GM13976 (cell line): ENCODE results near the gene SRPK3.

Experiments used
- DNase-seq: peaks from one replicate; pipeline ENCODE4 v3.0.0; 2012; ENCODE audit warnings: low spot score
- in situ Hi-C: fragments of 300-500 bp; cut with MboI; formaldehyde crosslinking; loops from one replicate; pipeline ENCODE4 v1.12.0; 2022; ENCODE audit warnings: low sequenced_read_pairs, mixed read lengths, inconsistent platforms; ENCODE audit not compliant: unreplicated experiment
- TF ChIP-seq, protein P1 (sequence below): IDR thresholded peaks from 2 replicates; pipeline ENCODE4 v1.5.1; 2012; ENCODE audit warnings: borderline replicate concordance, mild to moderate bottlenecking; ENCODE audit not compliant: insufficient read depth; ENCODE audit errors: extremely low read depth, missing control alignments, control extremely low read depth

Gene SRPK3

DNA sequence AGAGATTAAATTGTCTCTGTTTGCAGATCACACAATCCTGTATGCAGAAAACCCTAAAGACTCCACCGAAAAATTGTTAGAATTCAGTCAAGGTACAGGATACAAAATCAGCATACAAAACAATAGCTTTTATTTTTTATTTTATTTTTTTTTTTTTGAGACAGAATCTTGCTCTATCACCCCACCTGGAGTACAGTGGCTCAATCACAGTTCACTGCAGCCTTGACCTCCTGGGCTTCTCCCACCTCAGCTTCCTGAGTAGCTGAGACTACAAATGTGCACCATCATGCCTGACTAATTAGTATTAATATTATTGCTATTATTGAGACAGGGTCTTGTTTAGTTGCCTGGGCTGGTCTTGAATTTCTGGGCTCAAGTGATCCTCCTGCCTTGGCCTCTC is 25.7 kb upstream of the SRPK3 start:
- DNase-seq = no peak
- TF ChIP-seq, protein P1, sequence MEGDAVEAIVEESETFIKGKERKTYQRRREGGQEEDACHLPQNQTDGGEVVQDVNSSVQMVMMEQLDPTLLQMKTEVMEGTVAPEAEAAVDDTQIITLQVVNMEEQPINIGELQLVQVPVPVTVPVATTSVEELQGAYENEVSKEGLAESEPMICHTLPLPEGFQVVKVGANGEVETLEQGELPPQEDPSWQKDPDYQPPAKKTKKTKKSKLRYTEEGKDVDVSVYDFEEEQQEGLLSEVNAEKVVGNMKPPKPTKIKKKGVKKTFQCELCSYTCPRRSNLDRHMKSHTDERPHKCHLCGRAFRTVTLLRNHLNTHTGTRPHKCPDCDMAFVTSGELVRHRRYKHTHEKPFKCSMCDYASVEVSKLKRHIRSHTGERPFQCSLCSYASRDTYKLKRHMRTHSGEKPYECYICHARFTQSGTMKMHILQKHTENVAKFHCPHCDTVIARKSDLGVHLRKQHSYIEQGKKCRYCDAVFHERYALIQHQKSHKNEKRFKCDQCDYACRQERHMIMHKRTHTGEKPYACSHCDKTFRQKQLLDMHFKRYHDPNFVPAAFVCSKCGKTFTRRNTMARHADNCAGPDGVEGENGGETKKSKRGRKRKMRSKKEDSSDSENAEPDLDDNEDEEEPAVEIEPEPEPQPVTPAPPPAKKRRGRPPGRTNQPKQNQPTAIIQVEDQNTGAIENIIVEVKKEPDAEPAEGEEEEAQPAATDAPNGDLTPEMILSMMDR = no peak
- in situ Hi-C loops = no loop called here

DNA sequence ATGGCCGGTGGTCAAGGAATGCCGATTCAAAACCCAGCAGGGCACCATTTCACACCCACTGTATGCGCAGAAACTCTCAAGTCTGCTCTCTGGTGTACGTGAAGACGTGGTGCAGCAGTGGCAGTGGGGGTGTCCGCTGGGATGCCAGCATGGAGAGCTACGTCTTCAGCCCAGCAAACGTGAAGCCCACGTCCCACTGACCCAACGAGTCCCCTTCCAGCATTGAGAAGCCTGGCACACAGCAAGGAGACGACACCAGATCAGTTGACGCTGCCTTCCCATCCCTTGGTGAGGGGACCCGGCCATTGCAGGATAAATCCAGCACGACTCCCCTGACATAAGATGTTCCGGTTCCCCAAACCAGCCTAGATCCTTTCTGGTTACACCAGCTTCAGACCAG is 19.0 kb upstream of the SRPK3 start:
- in situ Hi-C loops = no loop called here
- no peak for DNase-seq
- TF ChIP-seq, protein P1 = no peak

DNA sequence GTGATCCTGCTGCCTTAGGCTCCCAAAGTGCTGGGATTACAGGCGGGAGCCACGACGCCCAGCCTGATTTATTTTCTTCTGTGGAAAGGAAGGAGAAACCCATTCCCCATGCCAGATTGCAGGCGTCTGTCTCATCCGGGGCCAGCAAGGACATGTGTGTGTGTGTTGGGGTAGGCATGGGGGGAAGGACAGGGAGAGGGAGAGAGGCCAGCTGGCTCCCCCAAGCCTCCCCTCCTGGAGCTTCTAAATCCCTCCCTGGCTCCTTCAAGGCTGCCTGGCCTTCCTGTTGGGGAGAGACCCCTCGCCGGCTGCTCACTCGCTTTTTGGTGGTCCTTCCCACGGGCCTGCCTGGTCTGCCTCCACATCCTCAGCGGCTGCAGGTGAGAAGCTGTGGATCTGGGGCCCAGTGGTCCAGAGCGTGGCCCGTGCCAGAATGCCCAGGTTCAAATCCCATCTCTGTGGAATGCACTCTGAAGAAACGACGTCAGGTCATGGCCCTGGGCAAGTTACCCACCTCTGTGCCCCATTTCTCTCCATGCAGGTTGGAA is 18.1 kb upstream of the SRPK3 start:
- TF ChIP-seq, protein P1 = no peak
- DNase-seq = no peak
- in situ Hi-C loops = no loop called here

DNA sequence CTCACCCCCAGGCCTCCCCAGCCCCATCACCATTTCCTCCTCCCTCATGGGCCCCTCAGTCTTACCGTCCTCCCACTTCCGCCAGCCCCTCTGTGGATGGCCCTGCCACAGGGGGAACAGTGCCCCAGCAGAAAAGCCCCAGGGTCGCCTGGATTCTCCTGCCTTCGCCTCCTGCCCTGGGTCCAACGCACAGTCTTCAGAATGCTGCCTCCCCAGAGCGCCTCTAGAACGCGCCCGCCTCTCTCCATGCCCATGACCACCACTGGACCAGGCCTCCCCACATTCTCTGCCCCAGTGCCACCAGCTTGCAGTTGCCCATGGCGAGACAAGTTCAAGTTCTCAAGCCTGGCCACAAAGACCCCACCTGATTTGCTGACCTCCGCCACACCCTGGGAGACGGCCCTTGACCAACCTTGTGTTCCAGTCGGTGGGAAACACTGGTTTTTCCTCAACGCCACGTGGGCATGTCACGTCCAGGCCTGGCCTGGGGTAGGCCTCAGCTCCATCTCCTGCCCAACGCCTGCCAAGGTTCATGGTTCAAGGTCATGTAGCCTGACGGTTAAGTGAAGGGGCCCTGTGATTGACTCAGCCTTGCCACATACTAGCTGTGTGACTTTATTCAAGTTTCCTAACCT is 17.4 kb upstream of the SRPK3 start:
- DNase-seq = peak; percentile 19
- TF ChIP-seq, protein P1 = no peak
- in situ Hi-C loops = no loop called here

DNA sequence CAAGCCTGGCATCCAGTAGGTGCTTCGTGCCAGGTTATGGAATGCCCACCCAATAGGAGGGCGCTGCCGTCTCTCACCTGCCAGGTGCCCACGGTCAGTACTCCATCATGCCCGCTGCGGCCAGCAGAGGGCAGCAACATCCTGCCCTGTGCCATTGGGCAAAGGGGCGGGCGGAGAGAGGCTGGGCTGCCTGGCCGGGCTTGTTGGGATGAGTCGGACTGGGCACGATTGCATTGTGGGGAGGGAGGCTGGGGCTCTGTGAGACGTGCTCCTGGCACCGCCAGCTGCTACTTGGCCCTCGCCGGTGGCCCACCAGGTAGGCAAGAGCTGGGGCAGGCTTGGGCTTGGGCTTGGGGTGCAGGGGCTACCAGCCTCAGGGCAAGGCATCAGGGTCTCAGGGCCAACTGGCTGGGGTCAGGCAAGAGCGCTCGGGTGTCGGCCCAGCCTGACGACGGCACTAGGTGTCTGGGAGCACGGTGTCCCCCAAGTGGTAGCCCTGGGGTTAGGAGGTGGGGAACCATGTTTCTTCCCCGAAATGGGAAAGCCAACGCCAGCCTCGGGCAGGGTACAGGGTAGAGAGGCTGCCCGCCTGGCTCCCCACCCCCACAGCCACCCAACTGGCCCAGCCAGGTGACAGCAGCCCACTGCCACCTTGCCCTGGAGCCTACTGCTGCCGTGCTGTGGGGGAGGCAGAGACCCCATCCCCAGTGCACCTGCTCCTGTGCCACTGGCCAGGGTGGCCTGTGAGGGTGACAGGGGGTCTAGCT is 16.7 kb upstream of the SRPK3 start, which contains the start of gene PLXNB3:
Gene PLXNB3, plus strand, starts transcription at position 261 of the 767 bp plus-strand sequence. CDS start 1,287 bp downstream, outside the sequence.
- in situ Hi-C loops = no loop called here
- DNase-seq = peak; percentile 85
- TF ChIP-seq, protein P1 = peak; percentile 90

DNA sequence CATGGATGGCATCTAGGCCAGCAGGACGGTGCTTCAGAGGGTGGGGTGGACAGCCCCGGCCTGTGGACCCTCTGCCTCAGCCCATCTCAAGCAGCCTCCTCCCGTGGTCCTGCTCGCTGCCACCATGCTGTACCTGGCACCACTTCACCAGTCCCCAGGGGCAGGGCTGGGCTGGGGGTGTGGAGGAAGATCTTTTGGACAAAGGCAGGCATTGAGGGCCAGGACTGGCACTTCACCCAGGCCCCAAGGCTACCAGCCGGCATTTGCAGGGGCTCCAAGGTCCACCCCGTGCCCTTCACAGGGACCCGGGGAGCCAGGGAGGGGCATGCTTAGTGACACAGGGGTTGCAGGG is 16.1 kb upstream of the SRPK3 start:
- in situ Hi-C loops = no loop called here
- peak; percentile 22 for DNase-seq
- TF ChIP-seq, protein P1 = no peak
